Tibial artery (tissue), 4 donors: ENCODE measurements around the gene MYORG.

Experiments
- DNase-seq, 2 donors: peaks; one replicate each; pipeline ENCODE4 v3.0.0-alpha.2; 2019
- H3K27ac ChIP-seq, 2 donors: fragments of 200-600 bp; sonication (generic) in 1 of 2; 1 replicate in 1 of 2; 2 replicates in 1 of 2; pipeline ENCODE4 v1.5.1; 2018 to 2019; ENCODE audit warnings: mild to moderate bottlenecking in 1 of 2
- H3K27me3 ChIP-seq, 2 donors: fragments of 200-600 bp; sonication (generic) in 1 of 2; one replicate each; pipeline versions ENCODE4 v1.5.1 to v1.6.0; 2016 to 2019
- H3K36me3 ChIP-seq, 3 donors: fragments of 200-600 bp; sonication (generic) in 2 of 3; one replicate each; pipeline ENCODE4 v1.5.1; 2016 to 2019; ENCODE audit warnings: mild to moderate bottlenecking in 2 of 3
- H3K4me1 ChIP-seq, 4 donors: fragments of 200-600 bp; sonication (generic) in 2 of 4; 1 replicate in 3 of 4; 2 replicates in 1 of 4; pipeline ENCODE4 v1.5.1; 2016 to 2019
- H3K4me3 ChIP-seq, 2 donors: fragments of 200-600 bp; sonication (generic) in 1 of 2; 1 replicate in 1 of 2; 2 replicates in 1 of 2; pipeline ENCODE4 v1.5.1; 2018 to 2019; ENCODE audit warnings: mild to moderate bottlenecking in 2 of 2
- H3K9me3 ChIP-seq, 3 donors: fragments of 200-600 bp; sonication (generic) in 1 of 3; one replicate each; pipeline ENCODE4 v1.5.1; 2016 to 2019
- CTCF ChIP-seq, 2 experiments: fragments of 200-600 bp in 1 of 2; fragments of 450-650 bp in 1 of 2; IDR thresholded peaks; one replicate each; pipeline ENCODE4 v1.5.1; 2017 to 2019; ENCODE audit warnings: antibody characterized with exemption in 2 of 2, mild to moderate bottlenecking in 1 of 2, moderate library complexity in 1 of 2
- intact Hi-C: fragments of 100-400 bp; cut with DNase I; formaldehyde crosslinking; loops from one replicate; pipeline ENCODE4 v1.15.0; 2023; ENCODE audit warnings: low total_unique reads

MYORG gene

GRCh38 chr9:34383904-34384303 is 7.2 kb upstream of the MYORG start:
- H3K27ac ChIP-seq, result no peak overlapping the region
- DNase-seq, result no peak
- no peaks in the 10 kb centered on the region for H3K36me3 ChIP-seq
- no peak overlapping the region for H3K4me3 ChIP-seq
- H3K27me3 ChIP-seq, result no peaks in the 10 kb centered on the region
- H3K9me3 ChIP-seq, result no peaks in the 10 kb centered on the region
- intact Hi-C loops, result no loop called here
- H3K4me1 ChIP-seq, result peaks cover 0 to 24% (median 17%) of the 10 kb centered on the region in 4 donors
- TF ChIP-seq CTCF (IDR thresholded peaks at IDR 0.05), result no peak

GRCh38 chr9:34382879-34383278 is 6.2 kb upstream of the MYORG start:
- Histone ChIP-seq H3K4me3 (no peak overlapping the region), H3K27me3 (no peaks in the 10 kb centered on the region), H3K9me3 (no peaks in the 10 kb centered on the region), H3K4me1 (peaks cover 0 to 25% (median 18%) of the 10 kb centered on the region in 4 donors), H3K27ac (no peak overlapping the region), H3K36me3 (no peaks in the 10 kb centered on the region)
- intact Hi-C loops, result no loop called here
- TF ChIP-seq CTCF (IDR thresholded peaks at IDR 0.05), result no peak
- no peak for DNase-seq

GRCh38 chr9:34382054-34382453 is 5.4 kb upstream of the MYORG start:
- intact Hi-C loops, result no loop called here
- Histone ChIP-seq H3K4me3 (no peak overlapping the region), H3K27ac (no peak overlapping the region)

GRCh38 chr9:34381323-34381722 is 4.6 kb upstream of the MYORG start:
- H3K4me1 ChIP-seq, result peaks cover 0 to 38% (median 25%) of the 10 kb centered on the region in 4 donors
- no peaks in the 10 kb centered on the region for H3K9me3 ChIP-seq
- H3K27me3 ChIP-seq, result no peaks in the 10 kb centered on the region
- H3K27ac ChIP-seq, result peak overlapping the region in 1 of 2 donors; percentile 29
- H3K36me3 ChIP-seq, result no peaks in the 10 kb centered on the region
- intact Hi-C loops, result no loop called here
- TF ChIP-seq CTCF (IDR thresholded peaks at IDR 0.05), result no peak
- H3K4me3 ChIP-seq, result peak overlapping the region; percentile 48 to 55
- no peak for DNase-seq

More at GRCh38 chr9:34382054-34382453, 5.4 kb upstream of the MYORG start:
- Histone ChIP-seq H3K4me1 (peaks cover 0 to 33% (median 24%) of the 10 kb centered on the region in 4 donors), H3K27me3 (no peaks in the 10 kb centered on the region), H3K9me3 (no peaks in the 10 kb centered on the region), H3K36me3 (no peaks in the 10 kb centered on the region)
- TF ChIP-seq CTCF (IDR thresholded peaks at IDR 0.05), result no peak
- DNase-seq, result no peak

- H3K4me1 ChIP-seq, result peaks cover 0 to 44% (median 28%) of the 10 kb centered on the region in 4 donors
- H3K27me3 ChIP-seq, result no peaks in the 10 kb centered on the region
- DNase-seq, result peak; percentile 54 to 83
- H3K27ac ChIP-seq, result peak overlapping the region in 1 of 2 donors; percentile 29
- intact Hi-C loops, result no loop called here
- H3K4me3 ChIP-seq, result peak overlapping the region; percentile 48 to 55
- no peaks in the 10 kb centered on the region for H3K36me3 ChIP-seq
- no peaks in the 10 kb centered on the region for H3K9me3 ChIP-seq
- TF ChIP-seq CTCF (IDR thresholded peaks at IDR 0.05), result no peak
Observed at GRCh38 chr9:34380511-34381315, 4.0 kb upstream of the MYORG start.
